CMK (cell line): ENCODE measurements around the gene MRPL46.

ENCODE experiments used
- DNase-seq: peaks from one replicate; pipeline ENCODE4 v3.0.0-alpha.2; 2010; ENCODE audit warnings: low read depth

MRPL46 gene

GRCh38 chr15:88467073-88467934 is at the start of gene MRPL46, which contains the start of gene MRPS11:
Gene MRPL46, minus strand, starts transcription at chr15:88467388. Its CDS starts 11 bp downstream, at chr15:88467377.
Gene MRPS11, plus strand, starts transcription at chr15:88467708. Its CDS starts 10 bp downstream, at chr15:88467718.
- DNase-seq: peak; percentile 75

DNA sequence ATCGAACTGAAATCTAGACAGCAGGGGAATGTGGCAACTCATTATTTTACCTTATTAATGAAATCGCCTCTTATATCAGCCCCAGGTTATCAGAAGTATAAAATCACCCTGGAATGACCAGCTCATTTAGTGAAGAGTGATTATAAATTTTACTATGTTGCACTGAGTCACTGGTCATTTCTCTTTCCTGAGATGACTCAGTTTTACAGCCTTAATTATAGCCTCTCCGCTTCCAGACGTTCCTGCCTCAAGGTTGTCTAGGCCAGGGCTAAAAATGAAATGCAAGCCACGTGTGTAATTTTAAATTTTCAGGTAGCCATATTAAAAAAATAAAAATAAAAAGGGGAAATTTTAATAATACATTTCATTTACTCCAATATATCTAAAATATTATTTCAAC is 46.0 kb upstream of the MRPL46 start:
- DNase-seq: no peak

DNA sequence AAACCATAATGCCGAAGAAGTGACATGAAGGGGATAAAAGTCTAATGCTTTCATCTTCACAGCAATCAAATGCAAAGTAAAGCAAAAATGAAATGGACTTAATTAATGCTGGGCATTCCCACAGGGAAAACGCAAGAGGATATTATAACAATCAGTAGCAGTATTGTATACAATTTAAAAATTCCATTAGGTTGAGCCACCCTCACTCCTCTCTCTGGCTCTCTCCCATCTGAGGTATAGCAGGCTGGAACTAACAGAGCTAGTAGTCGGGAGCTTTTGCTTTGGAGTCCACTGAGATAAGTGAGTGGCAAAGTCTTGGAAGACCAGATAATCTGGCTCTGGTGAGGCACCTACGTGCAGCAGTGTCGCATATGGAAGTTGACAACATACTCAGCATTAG is 45.4 kb upstream of the MRPL46 start:
- no peak for DNase-seq

DNA sequence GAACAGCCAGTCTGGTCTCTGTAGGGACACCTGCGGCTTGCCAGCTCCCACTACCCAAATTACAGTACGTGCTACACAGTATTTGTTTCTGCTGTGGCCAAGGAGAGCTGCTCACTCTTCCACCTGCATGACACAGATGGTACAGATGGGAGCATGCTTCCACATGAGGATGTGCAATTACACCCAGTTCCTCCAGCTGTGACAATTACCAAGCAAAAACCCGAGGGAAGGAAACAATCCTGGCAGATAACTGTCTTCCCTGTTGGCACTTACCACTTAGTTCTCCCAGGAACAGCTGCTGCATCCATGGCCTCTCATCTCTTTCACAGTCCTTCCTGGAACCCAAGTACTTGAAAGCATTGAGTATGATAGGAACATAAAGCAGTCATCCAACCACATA is 44.9 kb upstream of the MRPL46 start:
- no peak for DNase-seq

- no peak for DNase-seq
These were observed 44.0 kb upstream of the MRPL46 start for GRCh38 chr15:88511161-88511560.

GRCh38 chr15:88509964-88510363 is 42.8 kb upstream of the MRPL46 start:
- DNase-seq: no peak

DNA sequence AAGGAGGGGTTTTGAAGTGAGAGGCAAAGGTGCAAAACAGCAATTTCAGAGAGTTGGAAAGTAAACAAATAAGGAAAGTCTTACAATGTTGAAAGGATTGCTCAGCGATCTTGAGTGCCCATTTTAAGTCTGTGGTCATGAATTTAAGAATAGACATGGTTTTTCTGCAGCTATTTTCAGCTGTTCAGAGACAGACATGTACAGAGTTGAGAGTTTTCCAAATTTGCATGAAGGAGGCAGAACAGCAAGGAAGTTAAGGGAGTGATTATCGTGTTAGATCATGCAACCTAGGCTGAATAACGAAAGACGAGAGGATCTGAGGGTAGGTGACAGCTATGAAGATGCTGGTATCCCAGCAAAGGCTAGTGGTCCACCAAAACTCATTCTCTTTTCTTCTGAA is 42.1 kb upstream of the MRPL46 start:
- DNase-seq: no peak

DNA sequence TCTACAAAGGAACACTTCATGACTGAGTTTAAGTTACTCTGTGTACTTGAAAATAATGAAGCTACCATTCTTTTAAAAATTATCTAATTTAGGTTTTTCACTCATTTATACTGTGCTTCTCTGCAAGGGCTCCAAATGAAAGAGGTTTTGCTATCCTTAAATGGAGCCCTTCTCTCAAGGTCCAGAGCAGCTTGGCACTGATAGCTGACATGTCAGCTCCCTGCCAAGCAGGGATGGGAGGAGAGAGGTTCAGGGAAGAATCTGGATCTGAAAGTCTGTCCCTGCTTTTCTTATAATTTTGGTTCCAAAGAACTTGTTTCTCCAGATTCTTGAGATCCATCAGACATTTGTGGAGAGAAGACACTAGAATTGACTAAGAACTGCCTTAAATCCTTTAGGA is 39.4 kb upstream of the MRPL46 start:
- no peak for DNase-seq

DNA sequence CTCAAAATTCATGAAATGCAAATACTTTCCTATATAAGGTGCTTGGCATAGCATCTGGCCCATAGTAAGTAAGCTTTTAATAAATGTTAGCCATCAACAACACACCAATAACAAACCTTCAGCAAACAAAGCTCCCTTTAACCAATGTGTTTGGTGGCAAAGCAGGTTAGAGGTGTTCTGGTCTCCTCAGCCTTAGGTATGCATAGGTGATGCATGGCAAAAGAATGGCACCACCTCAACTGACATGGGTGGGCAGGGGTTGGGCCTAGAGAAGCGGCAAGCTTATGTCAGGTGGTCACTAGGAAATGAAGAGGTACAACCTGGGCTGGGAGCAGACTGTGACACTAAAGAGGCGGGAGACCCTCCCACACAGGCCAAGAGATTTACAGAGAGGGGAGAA is 38.5 kb upstream of the MRPL46 start:
- no peak for DNase-seq

- no peak for DNase-seq
These were observed 37.3 kb upstream of the MRPL46 start for GRCh38 chr15:88504445-88504844.

DNA sequence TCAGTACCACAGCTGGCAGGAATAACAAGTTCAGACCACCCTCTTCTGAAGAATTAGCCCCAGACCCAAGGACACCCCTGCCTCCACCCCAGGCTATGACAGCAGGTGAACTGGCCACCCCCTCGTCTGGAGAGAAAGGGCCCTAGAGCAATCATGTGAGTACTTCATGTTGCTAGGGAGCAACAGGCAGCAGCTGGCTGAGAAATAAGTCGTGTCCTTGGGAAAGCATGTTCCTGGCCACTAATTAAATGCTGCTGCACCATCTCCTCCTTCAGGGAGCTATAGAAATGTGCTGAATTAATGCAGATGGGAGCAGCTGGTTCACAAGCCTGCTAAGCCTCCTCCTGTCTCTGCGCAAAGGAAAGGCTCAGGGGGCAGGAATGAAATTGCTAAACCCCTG is 31.8 kb upstream of the MRPL46 start:
- DNase-seq: no peak

DNA sequence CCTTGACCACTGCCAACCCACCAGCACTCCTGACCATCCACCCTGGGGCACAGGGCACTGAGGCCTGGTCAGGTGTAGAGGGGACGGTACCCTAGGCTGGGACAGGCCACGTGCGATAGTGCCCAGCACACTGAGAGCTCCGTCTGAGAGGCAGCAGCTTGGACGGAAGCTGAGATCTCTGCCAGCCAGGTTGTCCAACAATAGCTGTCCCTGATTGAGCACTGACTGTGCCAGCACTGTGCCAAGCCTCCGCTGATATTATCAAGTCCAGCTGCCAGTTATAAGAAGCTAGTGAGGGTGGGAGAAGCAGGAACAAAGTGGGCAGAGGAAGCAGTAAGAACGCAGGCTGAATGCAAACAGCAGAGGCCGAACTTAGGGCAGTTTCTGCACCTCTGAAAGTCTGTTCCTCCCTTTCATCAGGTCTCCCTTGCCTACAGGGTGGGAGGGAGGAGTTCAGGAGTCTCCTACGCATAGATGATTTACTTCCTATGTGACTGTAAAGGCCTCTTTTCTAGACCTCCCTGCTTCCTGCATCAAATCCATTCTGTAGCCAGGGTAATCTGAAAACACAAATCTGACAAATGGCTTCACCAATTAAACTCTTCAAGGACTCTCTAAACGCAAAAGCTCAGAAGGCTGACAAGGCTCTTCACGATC is 30.0 kb upstream of the MRPL46 start:
- no peak for DNase-seq

- DNase-seq: no peak
These were observed 26.7 kb upstream of the MRPL46 start for GRCh38 chr15:88493844-88494243.

- DNase-seq: no peak
These were observed 24.0 kb upstream of the MRPL46 start for GRCh38 chr15:88491158-88491557.

GRCh38 chr15:88490036-88490435 is 22.8 kb upstream of the MRPL46 start:
- DNase-seq: no peak

- no peak for DNase-seq
These were observed 22.1 kb upstream of the MRPL46 start for GRCh38 chr15:88489321-88489720.

- no peak for DNase-seq
These were observed 20.8 kb upstream of the MRPL46 start for GRCh38 chr15:88487796-88488523.

GRCh38 chr15:88487178-88487795 is 20.1 kb upstream of the MRPL46 start:
- no peak for DNase-seq

DNA sequence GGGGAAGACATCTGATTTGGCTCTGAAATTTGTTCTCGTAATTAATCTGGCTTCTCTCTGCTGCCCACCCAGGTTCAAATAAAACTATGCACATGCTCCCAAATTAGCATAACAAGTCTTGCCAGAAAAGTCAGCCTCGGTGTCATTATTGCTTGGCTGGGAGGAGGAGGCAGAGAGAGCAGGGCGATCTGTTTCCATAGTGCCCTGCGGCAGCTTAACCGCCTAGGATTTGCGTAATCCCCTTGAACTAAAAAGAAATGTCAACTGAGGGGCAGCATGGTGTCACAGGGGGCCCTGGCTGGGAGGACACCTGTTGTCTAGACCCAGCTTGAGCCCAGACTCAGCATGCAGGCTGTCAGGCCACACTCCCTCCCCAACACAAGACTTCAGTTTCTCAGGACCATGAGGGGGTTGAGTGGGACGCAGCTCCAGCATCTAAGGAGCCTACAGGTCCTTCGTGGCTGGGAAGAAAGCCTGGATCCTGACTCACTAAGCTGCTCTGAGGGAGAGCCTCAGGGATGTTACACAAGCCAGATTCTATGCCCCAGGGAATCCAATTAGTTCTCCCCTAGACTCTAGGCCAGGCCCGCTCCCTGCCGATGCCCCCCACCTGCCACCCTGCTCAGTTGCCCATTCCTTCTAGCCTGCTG is 17.6 kb upstream of the MRPL46 start:
- no peak for DNase-seq

- no peak for DNase-seq
These were observed 15.1 kb upstream of the MRPL46 start for GRCh38 chr15:88482263-88482662.

- DNase-seq: no peak
These were observed 13.8 kb upstream of the MRPL46 start for GRCh38 chr15:88480981-88481380.

DNA sequence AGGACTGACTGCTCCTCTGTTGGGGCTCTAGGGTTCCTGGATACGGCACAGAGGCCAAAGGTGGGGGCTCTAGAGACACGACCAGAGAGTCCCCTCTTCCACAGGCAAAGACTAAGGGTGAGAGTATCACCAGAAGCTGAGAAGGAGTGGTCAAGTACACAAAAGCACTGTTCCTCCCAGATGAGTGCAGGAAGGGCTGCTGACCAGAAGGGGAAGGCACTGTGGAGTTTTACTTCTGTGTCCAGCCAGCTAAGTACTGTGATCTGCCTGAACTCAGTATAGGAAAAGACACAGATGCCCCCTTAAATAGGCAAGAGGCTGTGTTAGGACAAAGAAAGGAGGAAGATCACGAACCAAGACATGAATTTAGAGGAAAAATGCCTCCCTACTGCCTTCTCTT is 12.0 kb upstream of the MRPL46 start:
- no peak for DNase-seq
